SK-N-MC (cell line): ENCODE data around the gene ZNF750.

ENCODE experiments used
- EZH2 ChIP-seq: fragments of 200-600 bp; sonication (generic); IDR thresholded peaks from one replicate; pipeline ENCODE4 v1.6.1; 2017; ENCODE audit warnings: antibody characterized with exemption
- POLR2AphosphoS5 ChIP-seq: IDR thresholded peaks from 2 replicates; pipeline ENCODE4 v1.6.1; 2012; ENCODE audit warnings: mild to moderate bottlenecking, low read depth, low read length, borderline replicate concordance

- TF ChIP-seq EZH2 (no peak), POLR2AphosphoS5 (no peak)
Observed at GRCh38 chr17:82870541-82870940, 30.7 kb upstream of the ZNF750 start.
